T-helper 2 cell treated with Interferon-gamma antibody and Interleukin-4, amounts not matched to agents 100 ng/mL and 5 ng/mL, for 36 hours (primary cell): ENCODE results near the gene C17orf107. TPM values are rescaled to one million over a fixed set of nuclear protein-coding genes. Genes with fewer than 3 reads are reported as not detected.

Experiments
- intact Hi-C: fragments of 100-400 bp; cut with micrococcal nuclease; formaldehyde crosslinking; loops from one replicate; pipeline ENCODE4 v1.15.1; 2023
- total RNA-seq: library from RNA; stranded (reverse); gene quantifications from 2 replicates; pipeline ENCODE4 v1.2.3, GENCODE V29; 2022

C17orf107 gene
- total RNA-seq, 1 donor from 2014 or later: 0.27 TPM

GRCh38 chr17:4934173-4934979 lies 35.0 kb downstream of the C17orf107 start:
- intact Hi-C loops: no loop called here

GRCh38 chr17:4935650-4936049 lies 36.3 kb downstream of the C17orf107 start:
- intact Hi-C loops: no loop called here

GRCh38 chr17:4936436-4936835 lies 37.1 kb downstream of the C17orf107 start:
- intact Hi-C loops: no loop called here

GRCh38 chr17:4937553-4937952 lies 38.2 kb downstream of the C17orf107 start:
- intact Hi-C loops: no loop called here

GRCh38 chr17:4938069-4938491 lies 38.7 kb downstream of the C17orf107 start:
- intact Hi-C loops: no loop called here

DNA sequence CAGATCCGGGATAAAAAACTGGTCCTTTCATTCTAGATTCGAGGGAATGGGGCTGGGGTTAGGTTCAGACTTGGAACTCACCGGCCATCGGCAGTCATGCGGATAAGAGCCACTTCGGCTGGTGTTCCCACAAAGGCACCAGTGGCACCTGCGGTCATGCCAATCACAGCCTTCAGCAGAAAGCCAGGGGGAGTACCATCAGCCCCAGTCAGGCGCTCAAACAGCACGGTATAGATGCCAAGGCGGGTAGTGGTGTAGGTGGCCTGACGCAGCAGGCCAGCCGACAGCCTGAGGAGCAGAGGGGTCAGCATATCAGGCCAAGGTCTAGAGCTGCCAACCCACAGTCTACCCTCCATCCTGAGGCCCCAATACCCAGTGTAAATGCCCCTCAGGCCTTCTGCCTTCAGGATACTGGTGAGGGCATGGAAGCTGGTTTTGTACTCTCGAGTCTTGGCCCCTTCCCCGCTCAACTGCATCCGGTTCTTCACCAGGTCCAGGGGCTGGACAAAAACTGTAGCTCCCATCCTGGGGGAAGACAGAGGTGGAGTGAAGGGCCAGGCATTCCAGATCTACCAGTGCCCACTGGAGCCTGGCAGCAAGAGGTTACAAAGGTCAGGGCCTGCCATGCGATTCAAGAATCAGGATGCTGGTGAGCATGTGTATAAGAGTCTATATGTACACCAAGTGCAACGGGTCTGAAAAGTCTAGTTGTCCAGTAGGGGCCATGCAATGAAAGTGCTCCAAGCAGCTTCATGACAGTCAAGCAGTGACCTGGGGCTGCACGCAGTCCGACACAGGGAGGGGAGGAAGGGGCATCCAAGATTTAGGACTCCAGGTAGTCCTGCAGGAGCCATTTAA lies 39.6 kb downstream of the C17orf107 start:
- intact Hi-C loops: no loop called here

- intact Hi-C loops: no loop called here
Observed at GRCh38 chr17:4939546-4939795, 40.1 kb downstream of the C17orf107 start.

- intact Hi-C loops: loop anchor here (1.0 to 10.0 kb wide), 10 partner anchors 8 to 1715 kb away; partner anchors contain the start of genes ARRB2, C17orf100, INCA1 and KIF1C
Observed at GRCh38 chr17:4939796-4940554, 40.6 kb downstream of the C17orf107 start, which contains the start of the genes RNF167 and SLC25A11. TSS of gene RNF167 (plus strand) at chr17:4940268. CDS start at chr17:4940910, 642 bp downstream. TSS of gene SLC25A11 (minus strand) at chr17:4940046. CDS start at chr17:4939910, 136 bp downstream.

DNA sequence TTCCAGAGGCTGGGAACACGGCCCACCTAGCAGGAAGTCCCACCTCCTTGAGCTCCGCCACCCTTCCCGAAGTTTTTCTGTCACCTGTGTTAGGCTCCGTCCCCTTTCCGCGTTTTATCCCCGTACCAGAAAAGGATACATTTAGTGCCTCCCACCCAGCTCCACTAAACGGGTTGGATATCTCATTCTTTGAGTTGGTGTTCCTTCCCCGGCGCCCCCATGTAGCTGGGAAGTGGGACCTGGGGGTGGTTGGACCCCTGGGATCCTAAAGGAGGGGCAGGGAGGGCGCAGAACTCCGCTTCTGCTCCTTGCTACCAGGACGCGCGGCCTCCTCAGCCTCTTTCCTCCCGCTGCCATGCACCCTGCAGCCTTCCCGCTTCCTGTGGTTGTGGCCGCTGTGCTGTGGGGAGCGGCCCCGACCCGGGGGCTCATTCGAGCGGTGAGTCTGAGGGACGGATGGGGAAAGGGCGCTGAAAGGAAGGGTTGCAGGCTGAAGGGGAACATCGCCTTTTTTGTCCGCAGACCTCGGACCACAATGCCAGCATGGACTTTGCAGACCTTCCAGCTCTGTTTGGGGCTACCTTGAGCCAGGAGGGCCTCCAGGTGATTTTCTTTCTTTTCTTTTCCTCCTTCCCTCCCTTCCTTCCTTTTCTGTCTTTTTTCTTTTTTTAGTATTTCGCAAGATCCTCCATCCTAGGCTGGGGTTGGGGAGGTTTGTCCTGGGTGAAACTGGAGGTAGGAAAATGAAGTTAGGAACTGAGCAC lies 41.4 kb downstream of the C17orf107 start:
- intact Hi-C loops: loop anchor here (1.0 to 10.0 kb wide), 10 partner anchors 8 to 1714 kb away; partner anchors contain the start of genes ARRB2, C17orf100, INCA1 and KIF1C

DNA sequence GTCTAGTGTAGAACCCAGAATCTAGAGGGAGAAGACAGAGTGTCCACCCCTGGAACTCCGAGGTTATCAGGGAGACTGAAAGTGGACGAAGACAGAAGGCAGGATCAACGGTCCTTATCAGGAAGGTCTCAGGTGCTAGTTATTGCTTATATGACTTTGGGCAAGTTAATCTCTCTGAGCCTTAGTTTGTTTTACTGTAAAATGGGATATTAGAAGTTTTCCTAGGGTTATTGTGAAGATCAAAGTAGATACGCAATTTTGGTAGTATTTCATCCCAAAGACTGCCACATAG lies 41.9 kb downstream of the C17orf107 start:
- intact Hi-C loops: loop anchor here (2.0 to 10.0 kb wide), 4 partner anchors 32 to 1714 kb away; partner anchors contain the start of genes C17orf100, MED31, PSMB6 and UBE2G1

DNA sequence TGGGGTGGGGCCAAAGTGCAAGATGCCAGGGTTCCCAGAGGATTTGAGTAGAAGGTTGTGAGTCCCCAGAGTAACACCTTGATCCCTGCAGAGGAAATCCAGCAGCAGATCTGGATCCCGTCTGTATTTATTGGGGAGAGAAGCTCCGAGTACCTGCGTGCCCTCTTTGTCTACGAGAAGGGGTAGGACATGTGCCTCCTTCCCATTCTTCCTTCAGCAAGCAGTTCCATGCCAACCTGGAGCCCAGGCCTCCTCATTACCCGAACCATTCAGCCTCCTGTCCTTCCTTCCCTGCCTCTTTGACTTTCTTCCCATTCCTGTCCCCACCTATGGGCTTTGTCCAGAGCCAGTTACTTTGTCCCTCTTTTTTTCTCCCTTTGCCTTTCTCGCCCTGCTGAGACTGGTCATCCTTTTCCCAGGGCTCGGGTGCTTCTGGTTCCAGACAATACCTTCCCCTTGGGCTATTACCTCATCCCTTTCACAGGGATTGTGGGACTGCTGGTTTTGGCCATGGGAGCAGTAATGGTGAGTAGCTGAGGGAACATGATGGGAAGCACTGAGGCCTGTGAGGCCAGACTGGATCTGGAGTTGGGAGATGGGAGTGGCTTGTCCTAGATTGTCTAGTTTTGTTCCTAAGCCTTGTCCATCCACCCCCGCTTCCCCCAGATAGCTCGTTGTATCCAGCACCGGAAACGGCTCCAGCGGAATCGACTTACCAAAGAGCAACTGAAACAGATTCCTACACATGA lies 43.6 kb downstream of the C17orf107 start:
- intact Hi-C loops: loop anchor here (5.0 to 10.0 kb wide), 3 partner anchors 146 to 1712 kb away; partner anchors contain the start of genes C17orf100, MED31, PSMB6 and UBE2G1

DNA sequence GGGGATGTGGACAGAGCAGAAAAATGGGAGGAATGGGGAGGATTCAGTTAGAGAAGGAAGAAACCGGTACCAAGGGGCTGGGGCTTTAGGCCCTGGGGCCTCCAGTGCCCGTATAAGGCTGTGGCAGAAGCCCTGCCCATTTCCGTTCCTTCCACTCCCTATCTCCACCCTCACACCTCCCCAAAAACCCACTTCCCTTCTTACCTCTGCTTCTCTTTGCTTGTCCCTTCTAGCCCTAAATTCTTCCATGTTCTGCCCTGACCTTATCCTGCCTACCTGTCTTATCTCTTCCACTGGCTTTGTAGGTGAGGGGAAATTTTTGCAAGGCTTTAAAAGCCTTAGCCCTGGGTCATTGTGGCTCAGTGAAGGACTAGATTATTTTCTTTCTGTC lies 44.8 kb downstream of the C17orf107 start:
- intact Hi-C loops: loop anchor here (5.0 to 10.0 kb wide), 3 partner anchors 147 to 1711 kb away; partner anchors contain the start of genes C17orf100, MED31, PSMB6 and UBE2G1

GRCh38 chr17:4944554-4945175 lies 45.3 kb downstream of the C17orf107 start:
- intact Hi-C loops: loop anchor here (5.0 to 10.0 kb wide), 4 partner anchors 43 to 1710 kb away; partner anchors contain the start of genes C17orf100, CAMTA2, MED31 and PSMB6

GRCh38 chr17:4945176-4945943 lies 46.0 kb downstream of the C17orf107 start:
- intact Hi-C loops: loop anchor here (5.0 to 10.0 kb wide), 3 partner anchors 42 to 1709 kb away; partner anchors contain the start of genes C17orf100, CAMTA2, MED31 and UBE2G1

DNA sequence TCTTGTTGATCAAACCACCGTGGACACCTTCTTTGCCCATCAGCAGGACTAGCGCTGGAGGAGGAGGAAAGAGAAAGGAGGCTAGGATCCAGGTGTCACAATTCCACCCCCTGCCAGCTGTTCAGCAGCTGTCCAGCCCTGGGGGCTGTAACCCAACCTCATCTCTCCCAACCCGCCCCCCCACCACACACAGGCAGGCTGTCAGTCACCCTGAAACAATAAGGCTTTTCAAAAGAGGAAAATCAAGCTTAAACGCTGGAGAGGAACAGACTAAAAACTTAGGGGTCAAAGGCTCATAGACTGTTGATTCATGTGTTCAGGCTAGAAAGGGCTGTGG lies 46.6 kb downstream of the C17orf107 start:
- intact Hi-C loops: loop anchor here (5.0 to 10.0 kb wide), 3 partner anchors 41 to 1709 kb away; partner anchors contain the start of genes C17orf100, CAMTA2, MED31 and UBE2G1

DNA sequence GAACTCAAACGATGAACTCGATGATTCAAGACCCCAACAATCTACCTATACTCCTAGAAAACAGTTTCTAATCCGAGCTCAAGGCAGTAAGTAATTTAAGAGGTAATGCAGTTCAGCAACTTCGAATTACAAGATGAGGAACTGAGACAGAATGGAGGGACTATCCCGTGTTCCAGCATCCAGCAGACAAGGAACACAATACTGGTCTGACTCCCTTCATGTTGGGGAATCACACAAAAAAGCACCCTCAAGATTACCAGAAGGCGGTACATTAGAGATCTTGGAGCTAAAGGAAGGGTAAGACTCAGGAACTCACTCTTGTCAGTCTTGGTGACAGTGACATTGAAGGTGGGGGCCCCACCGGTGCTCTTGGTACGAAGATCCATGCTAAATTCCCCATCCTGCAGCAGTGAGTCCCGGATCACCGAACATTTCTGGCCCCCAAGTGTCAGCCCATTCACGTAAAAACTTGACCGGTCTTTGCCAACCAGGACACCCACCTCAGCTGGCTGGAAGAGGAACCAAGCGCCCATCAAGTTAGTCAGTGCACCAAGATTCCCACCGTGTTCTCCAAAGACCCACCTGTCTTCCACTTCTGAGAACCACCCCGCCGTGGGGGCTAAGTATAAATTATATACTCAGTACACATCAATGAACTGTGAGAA lies 47.1 kb downstream of the C17orf107 start:
- intact Hi-C loops: loop anchor here (5.0 to 10.0 kb wide), 3 partner anchors 41 to 1708 kb away; partner anchors contain the start of genes C17orf100, CAMTA2, MED31 and UBE2G1

GRCh38 chr17:4947010-4947410 lies 47.7 kb downstream of the C17orf107 start:
- intact Hi-C loops: loop anchor here (5.0 to 10.0 kb wide), 3 partner anchors 40 to 1708 kb away; partner anchors contain the start of genes C17orf100, CAMTA2, MED31 and UBE2G1
